Right renal pelvis (tissue), 4 donors: ENCODE measurements around the gene SLMAP. TPM values are rescaled to one million over a fixed set of nuclear protein-coding genes. Genes with fewer than 3 reads are reported as not detected.

Experiments used
- DNase-seq, 4 donors: peaks; one replicate each; pipeline ENCODE4 v3.0.0-alpha.2; 2013; ENCODE audit warnings: low read depth in 4 of 4, low spot score in 3 of 4, missing footprints in 1 of 4
- polyA plus RNA-seq, 4 donors: library from polyadenylated mRNA; unstranded; fragments of 120-200 nt; gene quantifications; one replicate each; pipeline ENCODE4 v1.2.1, GENCODE V29; 2013; ENCODE audit not compliant: insufficient read length in 4 of 4

The SLMAP gene
- polyA plus RNA-seq, 4 donors = 42.4 to 51.2 (median 46.1) TPM

DNA sequence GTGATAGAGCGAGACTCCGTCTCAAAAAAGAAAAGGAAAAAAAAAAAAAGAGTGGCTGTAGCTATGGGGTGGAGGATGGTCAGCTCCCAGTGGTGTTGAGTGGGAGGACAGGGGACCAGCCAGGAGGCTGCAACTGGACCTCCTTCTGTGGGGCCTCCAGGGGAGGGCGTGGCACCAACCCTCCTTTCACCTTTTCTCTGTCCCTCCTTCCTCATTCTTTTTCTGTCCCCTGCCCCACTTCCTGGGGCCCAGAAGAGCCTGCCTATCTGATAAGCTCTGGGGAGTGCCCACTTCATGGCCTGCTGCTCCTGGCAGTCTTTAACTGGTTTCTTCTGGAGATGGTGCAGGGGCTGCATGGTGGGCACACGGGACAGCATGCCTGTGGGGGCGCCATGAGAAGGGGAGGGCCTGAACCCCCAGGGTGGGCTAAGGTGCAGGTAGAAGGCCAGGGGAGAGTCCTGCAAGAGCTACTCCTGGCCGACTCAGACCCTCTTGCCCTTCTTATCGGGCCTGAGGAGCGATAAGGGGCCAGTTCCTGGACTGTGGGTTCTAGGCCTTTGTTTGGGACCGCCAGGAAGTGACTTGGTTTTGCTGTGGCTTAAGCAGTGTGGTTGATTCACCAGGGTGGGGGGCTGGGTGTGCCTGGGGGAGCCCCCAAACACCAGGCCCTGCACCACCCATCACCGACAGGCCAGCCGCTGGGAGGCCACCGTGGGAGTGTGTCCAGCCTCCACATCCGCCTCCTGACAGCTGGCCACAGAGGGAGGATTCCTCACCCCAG lies 202.7 kb downstream of the SLMAP start:
- no peak for DNase-seq

DNA sequence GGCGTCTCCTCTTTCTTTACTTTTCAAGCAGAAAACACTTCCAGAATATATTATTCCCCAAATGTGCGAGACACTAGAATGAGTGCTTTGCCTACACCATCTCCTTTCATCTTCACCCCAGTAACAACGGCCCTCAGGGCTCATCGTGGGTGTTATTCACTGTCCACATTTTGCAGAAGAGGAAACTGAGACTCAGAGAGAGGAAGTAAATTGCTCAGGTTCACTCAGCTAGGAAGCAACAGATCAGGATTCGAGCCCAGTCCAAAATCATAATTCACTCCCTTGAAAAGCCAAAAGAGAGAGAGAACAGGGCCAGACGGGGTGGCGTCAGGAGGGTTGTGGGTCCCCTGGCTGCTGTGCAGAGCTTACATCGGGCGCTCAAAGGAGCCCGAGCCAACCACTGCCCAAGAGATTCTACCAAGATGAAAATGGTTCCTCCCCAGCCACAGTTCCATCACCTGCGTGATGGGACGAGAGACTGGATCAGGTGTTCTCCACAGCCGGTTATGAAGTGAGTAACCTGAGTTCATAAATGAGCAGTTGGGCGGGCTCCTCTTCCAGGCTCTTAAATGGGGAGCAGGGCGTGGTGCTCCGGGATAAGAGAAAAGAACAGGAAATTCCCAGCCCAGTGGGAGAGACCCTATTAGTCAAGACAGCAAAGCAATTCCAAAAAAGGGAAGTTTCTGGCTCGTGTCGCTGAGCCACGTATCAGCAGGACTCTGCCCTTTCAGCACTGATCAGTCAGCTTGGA lies 203.5 kb downstream of the SLMAP start:
- DNase-seq = no peak

DNA sequence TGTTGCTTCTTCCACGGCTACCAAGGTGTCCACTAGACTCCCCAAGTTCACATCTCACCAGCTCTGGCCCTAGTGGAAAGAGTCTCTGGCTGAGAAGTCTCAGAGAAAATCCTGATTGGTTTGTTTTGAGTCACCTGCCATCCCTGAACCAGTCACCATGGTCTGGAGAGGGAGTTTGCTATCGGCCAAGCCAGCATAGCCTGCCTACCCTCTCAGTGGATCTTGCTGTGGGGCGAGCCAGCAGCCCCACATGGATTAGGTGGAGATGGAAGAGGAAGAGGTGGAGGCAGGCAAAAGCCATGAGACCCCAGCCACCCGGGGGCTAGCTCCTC lies 204.0 kb downstream of the SLMAP start:
- DNase-seq = no peak

DNA sequence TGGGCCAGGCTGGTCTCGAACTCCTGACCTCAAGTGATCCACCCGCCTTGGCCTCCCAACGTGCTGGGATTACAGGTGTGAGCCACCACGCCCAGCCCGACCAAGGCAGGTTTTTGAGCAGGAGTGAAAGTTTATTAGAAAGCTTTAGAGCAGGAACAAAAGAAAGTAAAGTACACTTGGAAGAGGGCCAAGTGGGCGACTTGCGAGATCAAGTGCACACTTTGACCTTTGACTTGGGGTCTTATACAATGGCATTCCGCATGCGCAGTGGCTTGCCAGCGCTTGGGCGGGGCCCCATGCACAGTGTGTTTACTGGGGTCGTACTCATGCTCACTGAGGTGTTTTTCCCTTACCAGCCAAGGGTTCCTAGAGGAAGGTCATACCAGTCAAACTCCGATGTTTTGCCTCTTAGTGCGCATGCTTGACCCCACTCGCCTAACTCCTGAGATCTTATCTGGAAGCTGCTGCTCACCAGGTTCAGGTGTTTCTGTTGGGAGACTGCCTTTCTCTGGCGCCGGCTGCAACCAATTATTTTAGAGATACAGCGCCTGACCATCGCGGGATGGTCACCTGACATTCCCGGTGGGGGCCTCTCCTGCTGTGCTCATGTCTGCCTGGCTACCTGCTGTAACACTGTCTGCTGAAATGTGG lies 205.2 kb downstream of the SLMAP start:
- DNase-seq = no peak

DNA sequence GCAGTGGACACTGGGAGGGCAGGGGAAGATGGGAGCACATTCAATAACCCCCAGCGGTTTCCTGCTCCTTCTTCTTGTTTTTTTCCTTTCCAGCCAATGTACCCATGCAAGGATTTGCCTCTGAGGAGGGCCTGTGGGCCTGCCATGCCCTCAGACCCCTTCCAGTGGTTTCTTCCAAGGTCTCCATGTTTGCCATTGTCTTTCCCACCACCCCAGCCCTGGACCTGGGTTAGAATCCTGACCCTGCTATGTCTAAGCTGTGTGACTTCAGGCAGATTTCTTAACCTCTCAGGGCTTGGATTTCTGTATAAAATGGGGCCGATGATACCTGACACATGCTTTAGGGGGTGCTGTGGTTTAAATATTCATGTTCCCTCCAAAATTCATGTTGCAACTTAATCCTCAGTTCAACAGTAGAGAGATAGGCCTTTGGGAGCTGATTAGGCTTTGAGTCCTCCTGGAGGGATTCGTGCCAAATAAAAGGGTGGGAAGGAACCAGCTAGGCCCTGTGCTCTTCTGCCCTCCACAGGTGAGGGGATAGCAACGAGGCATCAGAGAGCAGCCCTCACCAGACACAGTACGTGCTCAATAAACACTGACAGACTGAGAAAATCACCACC lies 205.8 kb downstream of the SLMAP start:
- DNase-seq = no peak

DNA sequence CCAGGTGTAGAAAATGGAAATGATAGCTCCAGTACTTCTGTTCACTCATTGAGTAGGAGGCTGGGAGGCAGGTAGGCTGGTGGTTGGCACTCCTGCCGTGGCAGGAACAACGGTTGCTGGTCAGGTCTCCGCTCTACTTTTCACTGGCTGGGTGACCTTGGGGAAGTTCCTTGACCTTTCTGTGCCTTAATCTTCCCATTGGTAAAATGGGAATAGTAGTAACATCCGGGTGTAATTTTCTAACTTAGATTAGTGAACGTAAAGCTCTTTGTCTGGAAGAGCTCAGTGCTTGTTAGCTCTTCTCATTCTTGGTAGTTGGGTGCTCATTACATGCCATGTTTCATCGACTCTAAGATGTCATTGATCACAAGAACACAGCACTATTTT lies 206.3 kb downstream of the SLMAP start:
- no peak for DNase-seq

DNA sequence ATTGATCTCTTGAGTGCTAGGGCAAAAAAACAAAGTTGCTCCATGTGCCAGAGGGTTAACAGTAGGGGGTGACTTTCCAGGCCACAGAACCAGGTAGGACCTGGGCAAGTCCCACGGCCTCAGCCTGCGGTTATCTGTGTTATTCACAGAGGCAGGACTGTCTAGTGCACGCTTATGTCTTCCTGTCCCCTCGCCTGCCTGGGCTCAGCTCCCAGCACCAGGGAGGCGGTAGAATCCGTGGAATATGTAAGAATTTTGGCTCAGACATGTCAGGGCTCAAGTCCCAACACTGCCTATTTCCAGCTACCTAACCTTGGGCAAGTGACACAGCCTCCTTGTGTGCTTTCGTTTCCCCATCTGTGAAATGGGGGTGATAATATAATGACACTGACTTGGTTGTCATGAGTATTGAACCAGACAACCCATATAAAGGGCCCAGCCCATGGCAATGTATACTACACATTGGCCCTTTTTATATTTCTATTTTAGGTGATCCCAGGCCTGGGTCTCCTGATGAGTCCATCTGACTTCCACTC lies 207.8 kb downstream of the SLMAP start:
- no peak for DNase-seq

DNA sequence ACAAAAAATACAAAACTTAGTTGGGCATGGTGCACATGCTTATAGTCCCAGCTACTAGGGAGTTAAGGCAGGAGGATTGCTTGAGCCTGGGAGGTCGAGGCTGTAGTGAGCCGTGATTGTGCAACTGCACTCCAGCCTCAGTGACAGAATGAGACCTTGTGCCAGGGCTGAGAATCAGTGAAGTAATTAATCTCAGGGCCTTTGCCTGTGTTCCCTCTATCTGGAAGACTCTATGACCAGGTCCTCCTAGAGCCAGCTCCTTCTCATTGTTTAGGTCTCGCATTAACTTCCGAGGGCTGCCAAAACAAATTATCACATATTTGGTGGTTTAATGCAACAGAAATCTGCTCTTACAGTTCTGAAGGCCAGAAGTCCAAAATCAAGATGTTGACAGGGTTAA lies 210.7 kb downstream of the SLMAP start:
- DNase-seq = no peak

DNA sequence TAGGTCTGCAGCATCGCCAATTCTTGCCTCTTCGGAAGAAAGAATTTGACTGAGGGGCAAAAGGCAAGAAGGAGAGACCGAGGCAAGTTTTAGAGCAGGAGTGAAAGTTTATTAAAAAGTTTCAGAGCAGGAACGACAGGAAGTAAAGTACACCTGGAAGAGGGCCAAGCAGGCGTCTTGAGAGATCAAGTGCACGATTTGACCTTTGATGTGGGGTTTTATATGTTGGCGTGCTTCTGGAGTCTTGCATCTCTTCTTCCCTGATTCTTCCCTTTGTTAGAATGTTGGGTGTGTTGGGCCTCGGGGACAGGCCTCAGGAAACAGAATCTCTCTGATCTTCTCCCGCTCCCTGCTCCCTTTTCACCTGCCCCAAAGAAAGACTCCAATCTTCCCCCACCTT lies 211.5 kb downstream of the SLMAP start:
- no peak for DNase-seq

DNA sequence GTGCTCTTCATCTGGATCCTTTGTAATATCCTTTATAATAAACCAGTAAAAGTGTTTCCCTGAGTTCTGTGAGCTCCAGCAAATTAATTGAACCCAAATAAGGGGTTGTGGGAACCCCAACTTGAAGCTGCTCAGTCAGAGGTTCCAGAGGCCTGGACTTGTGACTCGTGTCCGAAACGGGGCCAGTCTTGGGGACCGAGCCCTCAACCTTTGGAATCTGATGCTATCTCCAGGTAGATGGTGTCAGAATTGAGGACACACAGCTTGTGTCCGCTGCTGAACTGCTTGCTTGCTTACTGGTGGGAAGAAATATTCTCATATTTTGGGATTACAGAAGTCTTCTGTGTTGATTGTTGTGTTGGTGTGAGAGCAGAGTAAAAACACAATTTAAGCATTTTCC lies 212.4 kb downstream of the SLMAP start:
- DNase-seq = no peak

DNA sequence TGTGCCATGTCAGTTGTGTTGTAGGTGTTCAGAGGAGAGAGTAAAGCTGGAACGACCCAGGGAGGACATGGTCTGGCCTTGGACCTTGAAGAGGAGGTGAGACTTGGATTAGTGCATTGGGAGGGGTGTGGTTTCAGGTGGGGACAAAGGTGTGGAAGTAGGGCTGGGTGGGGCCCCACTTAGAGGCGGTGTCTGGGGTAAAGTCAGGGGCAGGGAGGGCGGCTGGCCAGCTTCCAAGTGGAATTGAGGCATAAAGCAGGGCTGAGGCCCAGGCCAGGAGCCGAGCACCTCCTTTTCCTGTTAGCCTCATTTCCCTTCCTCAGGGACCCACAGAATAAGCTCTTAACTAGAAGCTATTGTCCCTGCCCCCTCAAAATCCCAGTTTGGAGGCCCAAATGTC lies 215.9 kb downstream of the SLMAP start:
- no peak for DNase-seq

DNA sequence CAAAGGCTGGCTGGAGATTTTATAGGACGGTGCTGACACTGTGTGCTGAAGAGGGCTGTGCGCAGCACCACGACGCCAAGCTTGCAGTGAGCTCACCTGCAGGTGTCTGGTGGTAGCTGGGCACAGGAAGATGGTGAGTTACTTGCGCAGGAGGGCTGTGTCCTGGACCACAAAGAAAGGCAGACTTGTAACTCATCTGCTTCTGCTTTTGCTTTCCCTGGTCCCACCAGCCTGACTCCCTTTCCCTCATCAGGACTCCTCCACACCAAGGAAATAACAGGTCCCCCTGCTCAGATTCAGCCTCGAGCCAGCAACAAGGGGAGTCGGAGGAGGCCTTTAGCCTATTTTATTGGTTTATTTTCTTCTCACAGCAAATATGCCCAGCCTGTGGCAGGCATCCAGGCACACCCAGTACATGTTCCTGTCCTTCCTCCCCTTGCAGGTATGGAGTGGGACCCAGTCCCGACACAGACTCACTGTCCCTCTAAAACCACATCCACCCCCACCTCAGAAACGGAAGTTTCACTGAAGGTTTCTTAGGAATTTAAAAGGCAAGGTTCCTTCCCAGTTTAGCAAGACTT lies 216.5 kb downstream of the SLMAP start:
- no peak for DNase-seq

DNA sequence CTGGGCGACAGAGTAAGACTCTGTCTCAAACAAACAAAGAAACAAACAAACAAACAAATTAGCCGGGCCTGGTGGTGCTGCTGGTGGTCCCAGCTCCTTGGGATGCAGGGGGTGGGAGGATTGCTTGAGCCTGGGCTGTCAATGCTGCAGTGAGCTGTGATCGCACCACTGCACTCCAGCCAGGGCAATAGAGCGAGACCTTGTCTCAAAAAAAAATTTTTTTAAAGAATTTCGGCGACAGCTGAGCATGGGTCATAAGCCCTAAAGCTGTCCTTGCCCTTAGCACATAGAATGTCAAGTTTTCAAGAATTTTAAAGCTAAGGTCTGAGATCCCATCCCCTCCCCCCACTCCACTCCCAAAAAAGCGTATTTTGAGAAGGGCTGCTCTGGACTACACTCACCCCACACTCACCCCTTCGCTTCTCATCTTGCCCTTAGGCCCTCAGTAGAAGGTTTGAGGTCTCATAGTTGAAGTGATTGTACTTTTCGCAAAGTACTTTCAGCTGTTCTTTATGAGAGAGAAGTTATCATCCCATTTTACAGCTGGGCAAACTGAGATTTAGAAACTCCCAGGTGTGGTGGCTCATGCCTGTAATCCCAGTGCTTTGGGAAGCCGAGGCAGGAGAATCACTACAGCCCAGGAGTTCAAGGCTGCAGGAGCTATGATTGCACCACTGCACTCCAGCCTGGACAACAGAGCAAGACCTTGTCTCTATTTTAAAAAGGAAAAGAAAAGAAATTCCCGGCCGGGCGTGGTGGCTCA lies 217.8 kb downstream of the SLMAP start:
- no peak for DNase-seq

DNA sequence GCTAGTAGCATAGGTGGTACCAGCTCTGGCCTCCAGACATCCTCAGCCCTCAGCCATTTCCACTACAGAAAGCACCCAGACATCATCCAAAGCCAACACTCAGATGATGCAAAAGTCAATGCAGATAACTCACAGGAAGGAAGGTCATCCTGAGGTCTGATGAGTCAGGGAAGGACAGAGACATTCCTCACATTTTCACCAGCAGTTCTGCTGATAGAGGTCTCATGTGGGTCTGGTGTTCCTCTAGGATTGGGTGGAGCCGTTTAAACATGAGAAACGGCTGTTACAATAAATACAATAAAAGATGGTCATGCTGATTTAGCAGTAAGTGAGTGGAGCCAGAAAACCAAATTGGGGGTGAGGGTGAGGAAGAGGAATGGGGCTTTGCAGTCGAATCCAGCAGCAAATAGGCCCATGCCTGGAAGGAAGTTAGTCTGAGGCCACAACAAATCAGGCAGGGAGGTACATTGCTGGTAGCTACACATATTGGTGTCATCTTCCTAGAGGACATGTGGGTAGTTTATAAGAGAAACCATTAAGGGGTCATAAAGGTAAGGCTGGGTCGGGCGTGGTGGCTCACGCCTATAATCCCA lies 218.8 kb downstream of the SLMAP start:
- DNase-seq = no peak

DNA sequence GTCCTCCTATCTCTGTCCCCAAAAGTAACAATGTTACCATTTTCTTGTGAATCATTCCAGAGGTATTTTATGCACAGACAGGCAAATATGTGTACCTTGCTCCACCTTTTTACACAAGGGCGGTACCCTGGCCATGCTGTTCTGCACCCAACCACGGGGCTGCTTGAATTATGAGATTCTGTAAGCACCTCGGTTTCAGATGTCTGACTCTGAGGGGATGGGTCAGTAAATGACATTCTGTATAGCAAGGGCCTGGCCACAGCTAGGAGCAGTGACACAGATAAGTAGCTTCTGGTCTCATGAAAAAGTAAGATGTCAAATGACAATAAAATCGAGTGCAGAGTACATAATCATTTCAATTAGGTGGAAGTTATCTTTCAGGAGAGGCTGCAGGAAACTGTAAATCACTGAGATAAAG lies 221.7 kb downstream of the SLMAP start:
- DNase-seq = no peak

DNA sequence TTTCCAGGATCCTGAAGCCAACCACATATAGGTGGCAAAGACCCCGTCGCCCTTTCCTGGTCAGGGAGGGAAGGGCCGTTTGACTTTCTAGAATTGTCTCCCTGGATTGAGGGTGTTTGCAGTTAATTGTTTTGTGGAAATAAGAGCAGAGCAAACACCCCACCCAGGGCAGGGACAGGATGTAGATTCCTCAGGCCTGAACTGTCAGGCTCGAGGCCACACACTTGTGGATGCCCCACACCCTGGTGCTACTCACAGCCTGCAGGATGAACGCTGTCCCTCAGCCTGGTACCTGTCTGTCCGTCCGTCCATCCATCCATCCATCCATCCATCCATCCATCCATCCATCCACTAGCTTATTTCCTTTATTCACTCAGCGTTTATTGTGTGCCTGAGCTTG lies 222.2 kb downstream of the SLMAP start:
- no peak for DNase-seq
